ENCODE data around the gene GRK4. TPM values are rescaled to one million over a fixed set of nuclear protein-coding genes. Genes with fewer than 3 reads are reported as not detected.

The GRK4 gene
- total RNA-seq, 2 donors from 2014 or later = 7.0 to 8.2 TPM

DNA sequence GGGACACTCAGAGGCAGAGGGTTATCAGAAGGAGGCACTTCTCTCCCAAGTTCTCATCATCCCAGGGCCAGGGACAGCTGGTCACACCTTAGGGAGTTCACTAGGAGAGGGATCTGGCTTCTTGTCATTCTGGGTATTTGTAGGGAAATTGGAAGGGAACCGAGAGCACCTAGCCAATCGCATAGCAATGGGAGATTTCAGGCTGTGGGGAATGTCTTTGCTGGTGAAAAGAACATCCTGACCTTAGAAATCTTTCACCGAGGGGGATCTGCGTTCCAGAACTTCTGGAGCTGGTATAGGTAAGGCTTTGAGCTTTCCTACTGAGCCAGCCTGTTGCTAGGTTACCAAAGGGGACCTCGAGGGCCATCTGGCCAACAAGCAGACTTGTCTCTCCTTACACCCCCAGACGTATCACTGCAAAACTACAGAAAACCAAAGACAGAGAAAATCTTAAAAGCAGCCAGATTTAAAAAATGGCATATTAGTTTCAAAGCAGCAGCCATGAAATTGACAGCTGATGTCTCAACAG, 104.2 kb downstream of the GRK4 start:
- Histone ChIP-seq H3K27ac (no peak overlapping the region), H3K36me3 (no peaks in the 10 kb centered on the region), H3K4me3 (no peak overlapping the region), H3K4me1 (no peaks in the 10 kb centered on the region), H3K27me3 (no peaks in the 10 kb centered on the region), H3K9me3 (no peaks in the 10 kb centered on the region)
- TF ChIP-seq, protein P1, sequence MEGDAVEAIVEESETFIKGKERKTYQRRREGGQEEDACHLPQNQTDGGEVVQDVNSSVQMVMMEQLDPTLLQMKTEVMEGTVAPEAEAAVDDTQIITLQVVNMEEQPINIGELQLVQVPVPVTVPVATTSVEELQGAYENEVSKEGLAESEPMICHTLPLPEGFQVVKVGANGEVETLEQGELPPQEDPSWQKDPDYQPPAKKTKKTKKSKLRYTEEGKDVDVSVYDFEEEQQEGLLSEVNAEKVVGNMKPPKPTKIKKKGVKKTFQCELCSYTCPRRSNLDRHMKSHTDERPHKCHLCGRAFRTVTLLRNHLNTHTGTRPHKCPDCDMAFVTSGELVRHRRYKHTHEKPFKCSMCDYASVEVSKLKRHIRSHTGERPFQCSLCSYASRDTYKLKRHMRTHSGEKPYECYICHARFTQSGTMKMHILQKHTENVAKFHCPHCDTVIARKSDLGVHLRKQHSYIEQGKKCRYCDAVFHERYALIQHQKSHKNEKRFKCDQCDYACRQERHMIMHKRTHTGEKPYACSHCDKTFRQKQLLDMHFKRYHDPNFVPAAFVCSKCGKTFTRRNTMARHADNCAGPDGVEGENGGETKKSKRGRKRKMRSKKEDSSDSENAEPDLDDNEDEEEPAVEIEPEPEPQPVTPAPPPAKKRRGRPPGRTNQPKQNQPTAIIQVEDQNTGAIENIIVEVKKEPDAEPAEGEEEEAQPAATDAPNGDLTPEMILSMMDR (IDR thresholded peaks at IDR 0.05) = no peak
- no peak for DNase-seq (ENCODE audit: low spot score)

GRCh38 chr4:3069661-3070199, 106.4 kb downstream of the GRK4 start:
- Histone ChIP-seq H3K9me3 (no peaks in the 10 kb centered on the region), H3K36me3 (no peaks in the 10 kb centered on the region), H3K4me3 (no peak overlapping the region), H3K27ac (no peak overlapping the region), H3K27me3 (no peaks in the 10 kb centered on the region), H3K4me1 (peaks cover 0 to 8% of the 10 kb centered on the region in 2 donors)
- no peak for DNase-seq (ENCODE audit: low spot score)
- TF ChIP-seq, protein P1 (IDR thresholded peaks at IDR 0.05) = no peak

DNA sequence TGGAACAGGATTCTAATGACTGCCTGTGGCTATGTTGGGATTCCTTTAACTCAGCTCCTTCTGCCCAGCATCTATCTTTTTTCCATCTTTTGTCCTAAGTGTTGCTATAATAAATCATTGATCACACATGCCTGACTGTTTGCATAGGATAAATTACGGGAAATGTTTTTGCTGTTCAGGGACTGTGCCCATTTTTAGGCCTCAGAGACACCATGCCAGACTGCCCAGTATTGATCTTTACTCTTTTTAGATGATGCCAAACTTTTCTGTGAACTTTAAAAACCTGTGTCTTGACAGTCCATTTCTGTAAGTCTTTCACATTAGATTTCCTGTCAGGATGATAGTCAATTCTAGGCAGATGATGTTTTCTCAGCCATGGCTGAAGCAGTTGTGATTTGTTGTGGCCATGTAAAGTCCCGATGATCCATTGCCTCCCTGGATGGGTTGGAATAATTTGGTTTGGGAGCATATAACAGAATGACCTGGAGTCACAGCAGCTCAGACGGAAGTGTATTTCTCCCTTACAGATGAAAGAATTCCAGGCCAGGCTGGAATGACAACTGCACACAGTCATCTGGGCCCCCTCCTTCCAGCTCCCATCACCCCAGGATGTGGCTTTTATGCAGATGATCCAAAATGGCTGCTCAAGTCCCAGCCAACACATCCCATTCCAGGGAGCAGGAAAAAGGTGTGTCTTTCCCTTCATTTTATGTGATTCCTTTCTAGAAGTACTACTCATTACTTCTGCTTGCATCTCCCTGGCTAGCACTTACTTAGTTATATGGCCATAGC, 107.5 kb downstream of the GRK4 start:
- H3K27me3 ChIP-seq = no peaks in the 10 kb centered on the region
- H3K27ac ChIP-seq = no peak overlapping the region
- H3K4me1 ChIP-seq = peaks cover 0 to 17% of the 10 kb centered on the region in 2 donors
- no peaks in the 10 kb centered on the region for H3K9me3 ChIP-seq
- H3K36me3 ChIP-seq = no peaks in the 10 kb centered on the region
- H3K4me3 ChIP-seq = no peak overlapping the region
- DNase-seq (ENCODE audit: low spot score) = no peak
- TF ChIP-seq, protein P1 (IDR thresholded peaks at IDR 0.05) = no peak

DNA sequence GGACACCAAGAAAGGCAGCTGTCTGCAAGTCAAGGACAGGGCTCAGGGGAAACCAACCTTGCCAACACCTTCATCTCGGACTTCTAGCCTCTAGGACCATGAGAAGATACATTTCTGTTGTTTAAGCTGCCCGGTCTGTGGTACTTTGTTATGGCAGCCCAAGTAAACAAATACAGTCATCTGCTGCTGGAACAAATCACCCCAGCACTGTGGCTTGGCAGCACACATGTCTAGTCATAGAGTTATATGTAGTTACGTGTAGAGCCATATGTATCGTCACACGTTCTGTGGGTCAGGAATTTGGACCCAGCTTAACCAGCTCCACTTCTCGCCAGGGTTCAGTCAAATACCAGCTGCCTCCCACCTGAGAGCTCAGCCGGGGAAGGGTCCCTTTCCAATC, 108.4 kb downstream of the GRK4 start:
- no peak overlapping the region for H3K27ac ChIP-seq
- no peaks in the 10 kb centered on the region for H3K36me3 ChIP-seq
- H3K27me3 ChIP-seq = no peaks in the 10 kb centered on the region
- H3K4me1 ChIP-seq = peaks cover 0 to 22% of the 10 kb centered on the region in 2 donors
- H3K4me3 ChIP-seq = no peak overlapping the region
- H3K9me3 ChIP-seq = no peaks in the 10 kb centered on the region
- DNase-seq (ENCODE audit: low spot score) = no peak
- TF ChIP-seq, protein P1 (IDR thresholded peaks at IDR 0.05) = no peak

DNA sequence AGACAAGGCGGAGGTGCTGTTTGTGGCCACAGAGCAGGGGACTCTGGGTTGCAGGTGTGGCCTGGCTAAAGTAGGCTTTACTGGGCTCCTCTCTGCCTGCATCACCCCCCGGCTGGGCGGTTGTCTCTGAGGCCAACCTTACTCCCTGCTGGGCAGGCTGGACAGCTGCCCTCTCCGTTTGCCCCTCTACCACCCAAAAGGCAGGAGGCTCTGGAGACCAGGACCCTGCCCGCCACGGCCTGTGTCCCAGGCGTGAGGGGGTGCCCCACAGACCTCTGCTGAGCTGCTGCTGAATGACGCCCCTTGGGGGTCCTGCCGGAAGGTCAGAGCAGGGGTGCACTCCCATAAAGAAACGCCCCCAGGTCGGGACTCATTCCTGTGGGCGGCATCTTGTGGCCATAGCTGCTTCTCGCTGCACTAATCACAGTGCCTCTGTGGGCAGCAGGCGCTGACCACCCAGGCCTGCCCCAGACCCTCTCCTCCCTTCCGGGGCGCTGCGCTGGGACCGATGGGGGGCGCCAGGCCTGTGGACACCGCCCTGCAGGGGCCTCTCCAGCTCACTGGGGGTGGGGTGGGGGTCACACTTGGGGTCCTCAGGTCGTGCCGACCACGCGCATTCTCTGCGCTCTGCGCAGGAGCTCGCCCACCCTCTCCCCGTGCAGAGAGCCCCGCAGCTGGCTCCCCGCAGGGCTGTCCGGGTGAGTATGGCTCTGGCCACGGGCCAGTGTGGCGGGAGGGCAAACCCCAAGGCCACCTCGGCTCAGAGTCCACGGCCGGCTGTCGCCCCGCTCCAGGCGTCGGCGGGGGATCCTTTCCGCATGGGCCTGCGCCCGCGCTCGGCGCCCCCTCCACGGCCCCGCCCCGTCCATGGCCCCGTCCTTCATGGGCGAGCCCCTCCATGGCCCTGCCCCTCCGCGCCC, 110.0 kb downstream of the GRK4 start:
- H3K27ac ChIP-seq = peak overlapping the region; percentile 52 to 70
- H3K9me3 ChIP-seq = no peaks in the 10 kb centered on the region
- H3K4me3 ChIP-seq = peak overlapping the region; percentile 52 to 84
- no peaks in the 10 kb centered on the region for H3K27me3 ChIP-seq
- TF ChIP-seq, protein P1 (IDR thresholded peaks at IDR 0.05) = no peak
- no peak for DNase-seq (ENCODE audit: low spot score)
- H3K4me1 ChIP-seq = peaks cover 0 to 22% of the 10 kb centered on the region in 2 donors
- H3K36me3 ChIP-seq = no peaks in the 10 kb centered on the region
